Measurements from ENCODE around the gene POLR3K.

Gene POLR3K

DNA sequence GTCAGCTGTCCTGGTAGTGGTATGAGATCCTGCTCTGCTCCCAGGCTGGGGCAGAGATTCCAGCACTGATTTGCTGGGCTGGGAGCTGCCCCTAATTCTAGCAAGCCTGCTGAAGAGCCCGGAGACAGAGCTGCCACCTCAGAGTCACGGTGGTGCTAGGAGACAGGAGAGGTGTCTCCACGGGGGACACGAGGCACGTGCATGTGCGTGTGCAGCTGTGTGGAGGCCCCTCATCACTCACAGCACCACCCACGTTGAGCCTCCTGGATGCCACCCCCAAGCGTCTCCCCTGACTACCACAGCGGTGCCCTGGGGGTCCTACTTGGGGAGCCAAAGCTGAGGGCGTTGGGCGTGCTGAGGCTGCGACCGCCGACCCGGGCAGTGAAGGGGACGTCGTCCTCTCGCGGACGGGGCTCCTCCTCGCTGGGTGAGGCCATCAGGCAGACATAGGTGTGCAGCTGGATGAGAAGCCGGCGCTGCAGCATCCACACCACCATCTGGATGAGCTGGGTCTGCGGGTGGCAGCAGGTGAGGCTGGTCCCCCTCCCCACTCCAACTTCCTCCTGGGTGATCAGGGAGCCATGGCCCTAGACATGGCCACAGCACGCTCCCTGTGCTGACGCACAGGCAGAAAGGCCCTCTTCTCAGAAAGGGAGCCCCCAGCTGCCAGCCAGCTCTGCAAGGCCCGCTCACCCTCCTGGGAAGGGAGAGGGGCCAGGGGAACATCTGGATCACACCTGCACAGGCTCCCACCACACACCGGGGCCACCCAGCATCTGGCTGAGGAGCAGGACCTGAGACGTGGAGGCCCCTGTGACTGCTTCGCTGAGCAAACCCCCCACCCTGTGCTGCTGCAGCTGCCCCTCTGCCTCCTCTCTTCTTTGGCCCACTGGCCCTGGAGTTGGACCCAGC is 36.2 kb upstream of the POLR3K start:
- peaks cover 20% of the 10 kb centered on the region for H3K4me1 ChIP-seq (ENCODE audit: control insufficient read depth, insufficient read depth, low read length)
- H3K9me3 ChIP-seq (ENCODE audit: control insufficient read depth in 2 of 2, low read length in 2 of 2), result no peaks in the 10 kb centered on the region
- no peaks in the 10 kb centered on the region for H3K27me3 ChIP-seq (ENCODE audit: control insufficient read depth in 1 of 2, insufficient read depth in 2 of 2, low read length in 2 of 2)
- no peak overlapping the region for H3K27ac ChIP-seq (ENCODE audit: low read length)
- no peak overlapping the region for H3K4me3 ChIP-seq (ENCODE audit: low read length in 2 of 2)
- no peak overlapping the region for H3K9ac ChIP-seq (ENCODE audit: low read length in 2 of 2)
- peaks cover 20 to 30% of the 10 kb centered on the region in 2 donors for H3K36me3 ChIP-seq (ENCODE audit: control insufficient read depth in 2 of 2, insufficient read depth in 2 of 2, low read length in 2 of 2)

DNA sequence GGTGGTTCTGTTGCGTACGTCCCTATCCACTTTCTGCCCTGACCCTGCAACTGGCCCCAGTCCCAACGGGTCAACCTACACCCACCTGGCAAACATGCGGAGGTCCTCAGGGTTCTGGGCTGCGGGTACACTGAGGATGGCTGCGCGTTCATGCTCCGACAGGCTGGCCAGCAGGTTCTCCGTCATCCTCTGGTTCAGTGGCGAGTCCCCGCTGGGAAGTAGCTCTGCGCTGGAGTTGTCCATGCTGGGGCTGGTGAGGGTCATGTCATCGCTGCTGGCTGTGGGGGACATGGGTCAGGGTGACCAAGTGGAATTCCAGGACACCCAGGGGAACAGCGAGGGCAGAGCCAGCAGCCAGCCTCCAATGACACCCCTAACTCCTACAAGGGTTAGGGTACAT is 35.2 kb upstream of the POLR3K start:
- H3K27ac ChIP-seq (ENCODE audit: low read length), result no peak overlapping the region
- H3K9ac ChIP-seq (ENCODE audit: low read length in 2 of 2), result no peak overlapping the region
- H3K27me3 ChIP-seq (ENCODE audit: control insufficient read depth in 1 of 2, insufficient read depth in 2 of 2, low read length in 2 of 2), result no peaks in the 10 kb centered on the region
- H3K36me3 ChIP-seq (ENCODE audit: control insufficient read depth in 2 of 2, insufficient read depth in 2 of 2, low read length in 2 of 2), result peaks cover 20 to 30% of the 10 kb centered on the region in 2 donors
- peaks cover 30% of the 10 kb centered on the region for H3K4me1 ChIP-seq (ENCODE audit: control insufficient read depth, insufficient read depth, low read length)
- H3K4me3 ChIP-seq (ENCODE audit: low read length in 2 of 2), result no peak overlapping the region
- no peaks in the 10 kb centered on the region for H3K9me3 ChIP-seq (ENCODE audit: control insufficient read depth in 2 of 2, low read length in 2 of 2)

DNA sequence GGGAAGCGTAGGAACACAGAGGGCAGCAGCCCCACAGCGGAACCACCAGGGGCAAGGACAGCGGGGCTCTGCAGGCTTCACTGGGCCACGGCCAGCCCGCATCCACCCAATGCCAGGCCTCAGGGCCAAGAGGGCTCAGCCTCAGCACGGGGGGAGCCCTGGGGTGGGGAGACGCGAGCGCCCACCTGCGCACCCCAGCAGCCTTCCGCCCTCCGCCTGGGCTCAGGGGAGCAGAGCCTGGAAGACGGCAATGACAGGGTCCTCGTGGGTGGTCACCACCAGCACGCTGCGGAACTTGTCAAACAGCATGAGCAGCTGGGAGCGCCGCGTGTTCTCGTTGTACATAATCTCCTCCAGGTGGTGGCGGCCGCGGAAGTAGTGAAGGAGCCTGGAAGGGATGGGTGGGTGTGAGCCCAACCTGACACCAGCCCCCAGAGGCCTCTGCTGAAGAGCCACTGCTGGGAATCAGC is 33.1 kb upstream of the POLR3K start:
- no peak overlapping the region for H3K9ac ChIP-seq (ENCODE audit: low read length in 2 of 2)
- no peaks in the 10 kb centered on the region for H3K9me3 ChIP-seq (ENCODE audit: control insufficient read depth in 2 of 2, low read length in 2 of 2)
- H3K4me3 ChIP-seq (ENCODE audit: low read length in 2 of 2), result no peak overlapping the region
- H3K36me3 ChIP-seq (ENCODE audit: control insufficient read depth in 2 of 2, insufficient read depth in 2 of 2, low read length in 2 of 2), result peaks cover 20 to 28% of the 10 kb centered on the region in 2 donors
- no peaks in the 10 kb centered on the region for H3K27me3 ChIP-seq (ENCODE audit: control insufficient read depth in 1 of 2, insufficient read depth in 2 of 2, low read length in 2 of 2)
- peaks cover 23% of the 10 kb centered on the region for H3K4me1 ChIP-seq (ENCODE audit: control insufficient read depth, insufficient read depth, low read length)
- no peak overlapping the region for H3K27ac ChIP-seq (ENCODE audit: low read length)

DNA sequence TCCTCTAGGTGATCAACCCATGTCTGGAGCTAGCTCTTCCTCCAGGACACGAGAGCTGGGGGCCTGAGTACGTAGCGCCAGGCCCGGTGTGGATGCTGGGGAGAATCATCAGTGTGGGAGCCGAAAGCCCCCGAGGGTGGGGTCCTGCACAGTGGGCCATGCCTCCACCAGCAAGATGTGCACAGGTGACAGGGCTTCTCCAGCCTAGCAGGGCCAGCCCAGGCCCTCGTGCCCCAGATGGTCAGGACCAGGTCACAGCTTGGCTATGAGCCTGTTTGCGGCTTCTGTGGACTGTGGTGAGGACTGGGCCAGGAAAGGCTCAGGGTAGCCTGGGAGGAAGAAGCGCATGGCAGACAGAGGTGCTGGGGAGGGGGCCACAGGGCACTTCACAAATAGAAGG is 32.5 kb upstream of the POLR3K start:
- H3K36me3 ChIP-seq (ENCODE audit: control insufficient read depth in 2 of 2, insufficient read depth in 2 of 2, low read length in 2 of 2), result peaks cover 20 to 28% of the 10 kb centered on the region in 2 donors
- no peak overlapping the region for H3K27ac ChIP-seq (ENCODE audit: low read length)
- H3K4me1 ChIP-seq (ENCODE audit: control insufficient read depth, insufficient read depth, low read length), result peaks cover 19% of the 10 kb centered on the region
- H3K9me3 ChIP-seq (ENCODE audit: control insufficient read depth in 2 of 2, low read length in 2 of 2), result no peaks in the 10 kb centered on the region
- H3K4me3 ChIP-seq (ENCODE audit: low read length in 2 of 2), result no peak overlapping the region
- no peak overlapping the region for H3K9ac ChIP-seq (ENCODE audit: low read length in 2 of 2)
- no peaks in the 10 kb centered on the region for H3K27me3 ChIP-seq (ENCODE audit: control insufficient read depth in 1 of 2, insufficient read depth in 2 of 2, low read length in 2 of 2)

DNA sequence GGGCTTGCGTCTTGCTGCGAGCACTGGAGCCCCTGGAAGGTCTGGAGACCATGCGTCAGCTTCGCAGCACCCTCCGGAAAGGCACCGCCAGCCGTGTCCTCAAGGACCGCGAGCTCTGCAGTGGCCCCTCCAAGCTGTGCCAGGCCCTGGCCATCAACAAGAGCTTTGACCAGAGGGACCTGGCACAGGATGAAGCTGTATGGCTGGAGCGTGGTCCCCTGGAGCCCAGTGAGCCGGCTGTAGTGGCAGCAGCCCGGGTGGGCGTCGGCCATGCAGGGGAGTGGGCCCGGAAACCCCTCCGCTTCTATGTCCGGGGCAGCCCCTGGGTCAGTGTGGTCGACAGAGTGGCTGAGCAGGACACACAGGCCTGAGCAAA is 32.0 kb upstream of the POLR3K start:
- Histone ChIP-seq H3K9me3 (ENCODE audit: control insufficient read depth in 2 of 2, low read length in 2 of 2) (no peaks in the 10 kb centered on the region), H3K36me3 (ENCODE audit: control insufficient read depth in 2 of 2, insufficient read depth in 2 of 2, low read length in 2 of 2) (peaks cover 20 to 28% of the 10 kb centered on the region in 2 donors), H3K4me3 (ENCODE audit: low read length in 2 of 2) (no peak overlapping the region), H3K27ac (ENCODE audit: low read length) (no peak overlapping the region), H3K9ac (ENCODE audit: low read length in 2 of 2) (no peak overlapping the region), H3K4me1 (ENCODE audit: control insufficient read depth, insufficient read depth, low read length) (peaks cover 19% of the 10 kb centered on the region), H3K27me3 (ENCODE audit: control insufficient read depth in 1 of 2, insufficient read depth in 2 of 2, low read length in 2 of 2) (no peaks in the 10 kb centered on the region)

DNA sequence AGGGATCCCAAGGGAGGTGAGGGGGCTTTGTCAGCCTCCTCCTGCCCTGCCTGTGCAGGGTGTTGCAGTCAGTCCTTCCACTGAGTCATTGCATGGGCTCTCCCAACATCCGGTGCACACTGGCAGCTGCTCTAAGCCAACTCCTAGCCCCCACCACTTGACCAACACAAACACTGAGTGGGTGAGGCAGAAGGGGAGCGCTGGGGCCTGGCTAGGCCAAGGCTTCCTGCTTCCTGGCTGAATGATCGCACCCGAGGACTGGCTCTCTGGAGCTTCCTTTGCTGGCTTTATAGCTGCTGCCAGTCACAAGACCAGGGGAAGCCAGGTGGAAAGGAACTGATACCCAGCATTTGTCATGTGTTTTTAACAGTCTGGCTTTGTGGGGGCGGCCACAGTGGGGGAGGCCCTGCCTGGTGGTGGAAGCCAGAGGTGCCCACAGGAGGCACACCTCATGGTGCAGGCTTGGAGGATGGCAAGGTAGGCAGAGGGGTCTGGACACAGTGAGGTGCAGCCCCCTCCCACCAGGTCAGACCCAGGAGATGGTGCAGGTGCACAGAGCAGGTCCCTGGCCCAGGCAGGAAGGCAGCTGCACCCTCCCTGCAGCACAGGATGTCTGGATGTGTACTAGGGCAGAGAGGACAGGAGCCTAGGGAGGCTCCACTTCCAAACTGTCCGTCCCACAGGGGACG is 31.5 kb upstream of the POLR3K start:
- H3K4me3 ChIP-seq (ENCODE audit: low read length in 2 of 2), result no peak overlapping the region
- no peaks in the 10 kb centered on the region for H3K9me3 ChIP-seq (ENCODE audit: control insufficient read depth in 2 of 2, low read length in 2 of 2)
- peaks cover 23 to 31% of the 10 kb centered on the region in 2 donors for H3K36me3 ChIP-seq (ENCODE audit: control insufficient read depth in 2 of 2, insufficient read depth in 2 of 2, low read length in 2 of 2)
- no peak overlapping the region for H3K27ac ChIP-seq (ENCODE audit: low read length)
- no peak overlapping the region for H3K9ac ChIP-seq (ENCODE audit: low read length in 2 of 2)
- H3K27me3 ChIP-seq (ENCODE audit: control insufficient read depth in 1 of 2, insufficient read depth in 2 of 2, low read length in 2 of 2), result no peaks in the 10 kb centered on the region
- H3K4me1 ChIP-seq (ENCODE audit: control insufficient read depth, insufficient read depth, low read length), result peaks cover 19% of the 10 kb centered on the region

DNA sequence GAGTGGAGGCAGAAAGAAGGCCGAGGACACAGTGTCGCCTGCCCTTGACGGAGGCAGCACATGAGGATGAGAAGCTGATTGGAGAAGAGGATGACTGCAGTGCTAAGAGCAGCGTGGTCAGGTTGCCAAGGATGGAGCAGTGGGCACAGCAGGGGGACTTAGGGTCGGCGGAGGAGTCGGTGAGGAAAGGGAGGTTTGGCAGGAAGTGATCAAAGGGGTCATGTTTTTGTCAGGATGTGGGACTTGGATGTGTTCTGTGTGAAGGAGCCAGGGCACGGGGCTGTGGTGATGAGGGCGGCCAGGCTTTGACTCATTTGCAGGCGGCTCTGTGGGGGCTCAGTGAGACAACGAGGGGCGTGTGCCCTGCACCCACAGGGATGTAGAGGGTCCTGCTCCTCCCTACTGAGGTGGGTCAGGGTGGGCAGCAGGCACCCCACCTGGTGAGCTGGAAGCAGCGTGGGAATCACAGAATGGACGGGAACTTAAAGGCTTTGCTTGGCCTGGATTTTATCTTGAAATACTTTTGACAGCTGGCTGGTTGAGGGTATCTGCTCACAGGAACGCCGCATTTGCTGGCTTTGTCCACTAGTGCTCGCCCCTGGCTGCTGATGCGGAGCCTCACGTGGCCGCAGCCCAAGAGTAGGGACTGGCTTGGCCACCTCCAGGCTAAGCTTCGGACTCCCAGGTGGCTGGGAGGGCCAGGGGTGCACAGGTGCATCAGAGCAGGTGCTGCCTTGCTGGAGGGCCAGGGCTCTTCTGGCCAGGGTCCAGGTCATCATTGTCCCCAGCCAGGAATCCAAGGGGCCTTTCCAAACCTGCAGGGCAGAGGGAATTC is 30.6 kb upstream of the POLR3K start:
- Histone ChIP-seq H3K4me1 (ENCODE audit: control insufficient read depth, insufficient read depth, low read length) (peaks cover 27% of the 10 kb centered on the region), H3K27me3 (ENCODE audit: control insufficient read depth in 1 of 2, insufficient read depth in 2 of 2, low read length in 2 of 2) (no peaks in the 10 kb centered on the region), H3K36me3 (ENCODE audit: control insufficient read depth in 2 of 2, insufficient read depth in 2 of 2, low read length in 2 of 2) (peaks cover 27% of the 10 kb centered on the region in 2 donors), H3K4me3 (ENCODE audit: low read length in 2 of 2) (no peak overlapping the region), H3K9ac (ENCODE audit: low read length in 2 of 2) (no peak overlapping the region), H3K27ac (ENCODE audit: low read length) (no peak overlapping the region), H3K9me3 (ENCODE audit: control insufficient read depth in 2 of 2, low read length in 2 of 2) (no peaks in the 10 kb centered on the region)

DNA sequence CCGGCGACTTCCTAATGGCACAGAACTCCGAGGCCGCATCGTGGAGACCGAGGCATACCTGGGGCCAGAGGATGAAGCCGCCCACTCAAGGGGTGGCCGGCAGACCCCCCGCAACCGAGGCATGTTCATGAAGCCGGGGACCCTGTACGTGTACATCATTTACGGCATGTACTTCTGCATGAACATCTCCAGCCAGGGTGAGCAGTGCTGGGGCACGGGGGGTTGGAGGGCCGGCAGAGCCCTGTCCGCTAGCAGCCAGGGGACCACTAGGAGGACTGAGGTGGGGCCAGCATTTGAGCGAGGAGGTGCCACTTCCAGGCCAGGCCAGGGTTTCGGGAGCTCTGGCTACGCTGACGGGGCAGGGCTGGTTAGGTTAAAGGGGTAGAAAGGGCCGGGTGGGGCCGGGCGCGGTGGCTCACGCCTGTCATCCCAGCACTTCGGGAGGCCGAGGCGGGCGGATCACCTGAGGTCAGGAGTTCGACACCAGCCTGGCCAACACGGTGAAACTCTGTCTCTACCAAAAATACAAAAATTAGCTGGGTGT is 29.7 kb upstream of the POLR3K start:
- Histone ChIP-seq H3K9me3 (ENCODE audit: control insufficient read depth in 2 of 2, low read length in 2 of 2) (no peaks in the 10 kb centered on the region), H3K27me3 (ENCODE audit: control insufficient read depth in 1 of 2, insufficient read depth in 2 of 2, low read length in 2 of 2) (no peaks in the 10 kb centered on the region), H3K27ac (ENCODE audit: low read length) (no peak overlapping the region)

DNA sequence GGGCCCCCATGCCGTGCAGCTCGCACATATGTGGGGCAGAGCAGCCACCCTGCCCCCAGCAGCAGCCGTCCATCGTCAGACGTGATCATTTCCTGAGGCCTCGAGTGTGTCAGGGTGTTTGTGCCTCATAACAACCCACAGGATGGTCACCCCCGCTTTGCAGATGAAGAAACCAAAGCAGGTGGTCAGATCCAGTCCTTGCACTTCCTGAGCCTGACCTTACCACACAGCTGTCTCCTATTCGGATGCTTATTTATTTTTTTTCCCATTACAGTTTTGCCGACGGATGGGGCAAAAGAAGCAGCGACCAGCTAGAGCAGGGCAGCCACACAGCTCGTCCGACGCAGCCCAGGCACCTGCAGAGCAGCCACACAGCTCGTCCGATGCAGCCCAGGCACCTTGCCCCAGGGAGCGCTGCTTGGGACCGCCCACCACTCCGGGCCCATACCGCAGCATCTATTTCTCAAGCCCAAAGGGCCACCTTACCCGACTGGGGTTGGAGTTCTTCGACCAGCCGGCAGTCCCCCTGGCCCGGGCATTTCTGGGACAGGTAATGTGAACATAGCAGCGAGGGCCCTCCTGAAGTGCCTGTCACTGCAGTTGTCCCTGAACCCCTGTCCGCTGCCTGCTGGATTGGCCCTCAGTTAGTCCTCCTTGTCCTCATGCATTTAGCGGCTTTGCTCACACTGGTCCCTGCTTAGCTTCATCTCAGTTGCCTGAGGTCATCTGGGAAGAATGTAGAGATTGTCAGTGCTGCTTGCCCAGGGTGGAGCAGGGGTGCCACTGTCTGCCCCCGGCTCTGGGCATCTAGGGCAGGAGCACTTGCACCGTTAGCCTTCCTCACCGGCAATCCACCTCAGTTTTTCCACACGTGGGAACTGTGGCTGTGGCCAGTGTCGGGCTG is 26.0 kb upstream of the POLR3K start:
- Histone ChIP-seq H3K4me1 (ENCODE audit: control insufficient read depth, insufficient read depth, low read length) (peaks cover 50% of the 10 kb centered on the region), H3K27me3 (ENCODE audit: control insufficient read depth in 1 of 2, insufficient read depth in 2 of 2, low read length in 2 of 2) (no peaks in the 10 kb centered on the region), H3K27ac (ENCODE audit: low read length) (no peak overlapping the region), H3K9ac (ENCODE audit: low read length in 2 of 2) (peak overlapping the region; percentile 82 to 84), H3K4me3 (ENCODE audit: low read length in 2 of 2) (peak overlapping the region in 1 of 2 donors; percentile 83), H3K9me3 (ENCODE audit: control insufficient read depth in 2 of 2, low read length in 2 of 2) (no peaks in the 10 kb centered on the region), H3K36me3 (ENCODE audit: control insufficient read depth in 2 of 2, insufficient read depth in 2 of 2, low read length in 2 of 2) (peaks cover 6 to 8% of the 10 kb centered on the region in 2 donors)

More for the DNA sequence above, 29.7 kb upstream of the POLR3K start:
- no peak overlapping the region for H3K4me3 ChIP-seq (ENCODE audit: low read length in 2 of 2)
- peaks cover 20 to 21% of the 10 kb centered on the region in 2 donors for H3K36me3 ChIP-seq (ENCODE audit: control insufficient read depth in 2 of 2, insufficient read depth in 2 of 2, low read length in 2 of 2)
- peaks cover 33% of the 10 kb centered on the region for H3K4me1 ChIP-seq (ENCODE audit: control insufficient read depth, insufficient read depth, low read length)
- H3K9ac ChIP-seq (ENCODE audit: low read length in 2 of 2), result no peak overlapping the region
